ENCODE data around the gene PACSIN2.

PACSIN2 gene

DNA sequence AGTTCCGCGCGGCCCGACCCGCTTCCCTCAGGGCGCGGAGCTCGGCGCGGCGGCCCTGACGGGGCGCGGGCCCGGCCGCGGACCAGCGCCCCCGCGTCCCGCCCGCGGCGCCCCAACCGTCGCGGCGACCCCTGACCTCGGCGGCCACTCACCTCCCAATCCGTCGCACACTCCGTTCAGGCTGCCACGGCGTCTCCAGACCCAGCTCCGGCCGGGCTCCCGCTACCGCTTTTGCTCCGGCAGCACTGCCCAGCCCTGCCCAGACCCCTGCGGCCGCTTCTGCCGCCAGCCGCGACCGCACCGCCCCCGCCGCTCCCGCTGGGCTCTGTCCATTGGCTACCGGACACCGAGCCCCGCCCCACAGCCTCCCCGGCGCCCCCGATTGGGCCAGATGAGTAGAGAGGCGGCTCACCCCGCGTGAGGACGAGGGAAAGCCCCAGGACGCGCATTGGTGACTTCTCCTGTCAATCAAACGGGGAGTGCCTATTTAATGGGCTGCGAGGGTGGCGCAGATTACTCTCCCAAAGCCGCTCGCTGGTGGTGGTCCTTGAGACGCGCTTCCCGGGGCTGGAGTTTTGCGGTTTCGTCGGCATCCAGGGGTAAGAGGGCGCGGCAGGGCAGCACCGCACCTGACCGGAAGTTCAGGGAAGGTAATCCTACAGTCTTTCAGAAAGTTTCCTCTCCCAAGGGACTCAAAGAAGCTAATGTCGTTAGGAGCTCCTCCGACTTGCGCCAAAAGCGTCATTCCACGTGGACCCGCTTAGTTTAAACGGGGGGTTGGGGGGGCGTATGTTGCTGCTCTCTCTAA, at the start of gene PACSIN2:
Gene PACSIN2 (minus strand): TSS at position 281 of the 808 bp plus-strand sequence. CDS start 103,069 bp downstream, outside the sequence.
- H3K4me3 ChIP-seq (ENCODE audit: low read depth, low read length) = peak within 1 kb of the TSS; percentile 80
- TF ChIP-seq, protein P1, sequence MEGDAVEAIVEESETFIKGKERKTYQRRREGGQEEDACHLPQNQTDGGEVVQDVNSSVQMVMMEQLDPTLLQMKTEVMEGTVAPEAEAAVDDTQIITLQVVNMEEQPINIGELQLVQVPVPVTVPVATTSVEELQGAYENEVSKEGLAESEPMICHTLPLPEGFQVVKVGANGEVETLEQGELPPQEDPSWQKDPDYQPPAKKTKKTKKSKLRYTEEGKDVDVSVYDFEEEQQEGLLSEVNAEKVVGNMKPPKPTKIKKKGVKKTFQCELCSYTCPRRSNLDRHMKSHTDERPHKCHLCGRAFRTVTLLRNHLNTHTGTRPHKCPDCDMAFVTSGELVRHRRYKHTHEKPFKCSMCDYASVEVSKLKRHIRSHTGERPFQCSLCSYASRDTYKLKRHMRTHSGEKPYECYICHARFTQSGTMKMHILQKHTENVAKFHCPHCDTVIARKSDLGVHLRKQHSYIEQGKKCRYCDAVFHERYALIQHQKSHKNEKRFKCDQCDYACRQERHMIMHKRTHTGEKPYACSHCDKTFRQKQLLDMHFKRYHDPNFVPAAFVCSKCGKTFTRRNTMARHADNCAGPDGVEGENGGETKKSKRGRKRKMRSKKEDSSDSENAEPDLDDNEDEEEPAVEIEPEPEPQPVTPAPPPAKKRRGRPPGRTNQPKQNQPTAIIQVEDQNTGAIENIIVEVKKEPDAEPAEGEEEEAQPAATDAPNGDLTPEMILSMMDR (IDR thresholded peaks at IDR 0.05; ENCODE audit: low read depth, low read length, missing control alignments) = no peak
- DNase-seq (ENCODE audit: low read depth) = peak; percentile 96
- in situ Hi-C loops (cut with HindIII; ENCODE audit: low sequenced_read_pairs) = no loop called here

DNA sequence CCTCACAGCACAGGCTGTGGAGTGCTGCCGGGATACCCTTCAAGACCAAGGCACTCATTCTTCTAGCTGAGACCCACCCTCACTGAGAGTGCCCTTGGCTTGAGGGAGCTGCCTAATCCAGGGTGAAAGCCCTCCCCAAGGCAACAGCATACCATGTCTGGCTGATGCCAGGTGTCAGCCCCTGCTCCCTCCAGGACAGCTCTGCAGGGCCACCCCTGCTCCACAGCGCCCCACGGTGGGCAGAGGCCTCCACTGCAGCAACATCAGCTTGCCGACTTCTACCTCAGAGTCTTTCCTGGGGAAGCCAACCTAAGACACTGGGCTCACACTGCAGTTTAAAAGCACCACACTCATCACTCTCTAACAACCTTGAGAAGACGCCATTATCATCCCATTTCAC, 45.2 kb upstream of the PACSIN2 start:
- TF ChIP-seq, protein P1 (IDR thresholded peaks at IDR 0.05; ENCODE audit: low read depth, low read length, missing control alignments) = peak; percentile 69
- no peak for DNase-seq (ENCODE audit: low read depth)
- H3K4me3 ChIP-seq (ENCODE audit: low read depth, low read length) = no peak overlapping the region
- in situ Hi-C loops (cut with HindIII; ENCODE audit: low sequenced_read_pairs) = loop anchor here (5.0 kb wide), 1 partner anchor 93 kb away; no protein-coding TSS in a partner anchor

GRCh38 chr22:43057641-43058040, 42.7 kb upstream of the PACSIN2 start:
- in situ Hi-C loops (cut with HindIII; ENCODE audit: low sequenced_read_pairs) = no loop called here
- TF ChIP-seq, protein P1 (IDR thresholded peaks at IDR 0.05; ENCODE audit: low read depth, low read length, missing control alignments) = no peak
- no peak overlapping the region for H3K4me3 ChIP-seq (ENCODE audit: low read depth, low read length)
- no peak for DNase-seq (ENCODE audit: low read depth)

GRCh38 chr22:43053176-43053575, 38.2 kb upstream of the PACSIN2 start:
- TF ChIP-seq, protein P1 (IDR thresholded peaks at IDR 0.05; ENCODE audit: low read depth, low read length, missing control alignments) = peak; percentile 25
- DNase-seq (ENCODE audit: low read depth) = no peak
- no peak overlapping the region for H3K4me3 ChIP-seq (ENCODE audit: low read depth, low read length)
- in situ Hi-C loops (cut with HindIII; ENCODE audit: low sequenced_read_pairs) = no loop called here

- H3K4me3 ChIP-seq (ENCODE audit: low read depth, low read length) = no peak overlapping the region
- in situ Hi-C loops (cut with HindIII; ENCODE audit: low sequenced_read_pairs) = no loop called here
- TF ChIP-seq, protein P1 (IDR thresholded peaks at IDR 0.05; ENCODE audit: low read depth, low read length, missing control alignments) = no peak
- DNase-seq (ENCODE audit: low read depth) = no peak
Measured at GRCh38 chr22:43050995-43051394, 36.0 kb upstream of the PACSIN2 start.

- no peak overlapping the region for H3K4me3 ChIP-seq (ENCODE audit: low read depth, low read length)
- no peak for DNase-seq (ENCODE audit: low read depth)
Measured at GRCh38 chr22:43047605-43048004, 32.7 kb upstream of the PACSIN2 start.

More at GRCh38 chr22:43047605-43048004, 32.7 kb upstream of the PACSIN2 start:
- TF ChIP-seq, protein P1 (IDR thresholded peaks at IDR 0.05; ENCODE audit: low read depth, low read length, missing control alignments) = no peak
- in situ Hi-C loops (cut with HindIII; ENCODE audit: low sequenced_read_pairs) = no loop called here
